Activated CD8-positive, alpha-beta T cell treated with anti-CD3 and anti-CD28 coated beads for 36 hours (primary cell): ENCODE data around the gene ADIPOR1. TPM values are rescaled to one million over a fixed set of nuclear protein-coding genes. Genes with fewer than 3 reads are reported as not detected.
"Not testable (repeated sequence)": the region's sequence is repeated elsewhere in the genome, so short reads cannot be mapped to it uniquely, and the experiment has no call there.

Experiments
- ATAC-seq: fragments of 200-7000 bp; cut with Tn5 transposase; one replicate; pipeline ENCODE4 v1.10.0; 2021; ENCODE audit warnings: mild to moderate bottlenecking, moderate library complexity
- CTCF ChIA-PET: fragments of 350-600 bp; sonication (Branson Sonifier 250); formaldehyde crosslinking; loops from one replicate; lab custom pipeline; 2021; ENCODE audit warnings: antibody characterized with exemption; lab: Charles Lee
- POLR2A ChIA-PET: fragments of 350-600 bp; sonication (Branson Sonifier 250); formaldehyde crosslinking; loops from one replicate; lab custom pipeline; 2021; ENCODE audit warnings: antibody characterized with exemption; lab: Charles Lee
- DNase-seq: peaks from one replicate; pipeline ENCODE4 v3.0.0-alpha.2; 2020
- H3K27ac Mint-ChIP-seq: one replicate; pipeline ENCODE4 v1.8.0; 2021; ENCODE audit warnings: mild to moderate bottlenecking, mixed read lengths
- H3K27me3 Mint-ChIP-seq: one replicate; pipeline ENCODE4 v1.8.0; 2021; ENCODE audit warnings: mixed read lengths
- H3K36me3 Mint-ChIP-seq: one replicate; pipeline ENCODE4 v1.8.0; 2021; ENCODE audit warnings: low read depth, mixed read lengths
- H3K4me1 Mint-ChIP-seq: one replicate; pipeline ENCODE4 v1.8.0; 2021; ENCODE audit warnings: low read depth, mixed read lengths
- H3K4me3 Mint-ChIP-seq: one replicate; pipeline ENCODE4 v1.8.0; 2021; ENCODE audit warnings: mild to moderate bottlenecking, moderate library complexity, mixed read lengths
- H3K9me3 Mint-ChIP-seq: one replicate; pipeline ENCODE4 v1.8.0; 2021; ENCODE audit warnings: mixed read lengths
- intact Hi-C: fragments of 100-400 bp; cut with micrococcal nuclease; formaldehyde crosslinking; loops from one replicate; pipeline ENCODE4 v1.10.0; 2022
- total RNA-seq, 2 experiments: library from RNA; stranded (reverse); gene quantifications; one replicate each; pipeline ENCODE4 v1.2.3, GENCODE V29; 2021
- TF ChIP-seq, protein P1 (sequence below): fragments of 200-600 bp; IDR thresholded peaks from one replicate; pipeline ENCODE4 v1.8.0; 2022; ENCODE audit warnings: antibody characterized with exemption, mild to moderate bottlenecking

The ADIPOR1 gene, protein sequence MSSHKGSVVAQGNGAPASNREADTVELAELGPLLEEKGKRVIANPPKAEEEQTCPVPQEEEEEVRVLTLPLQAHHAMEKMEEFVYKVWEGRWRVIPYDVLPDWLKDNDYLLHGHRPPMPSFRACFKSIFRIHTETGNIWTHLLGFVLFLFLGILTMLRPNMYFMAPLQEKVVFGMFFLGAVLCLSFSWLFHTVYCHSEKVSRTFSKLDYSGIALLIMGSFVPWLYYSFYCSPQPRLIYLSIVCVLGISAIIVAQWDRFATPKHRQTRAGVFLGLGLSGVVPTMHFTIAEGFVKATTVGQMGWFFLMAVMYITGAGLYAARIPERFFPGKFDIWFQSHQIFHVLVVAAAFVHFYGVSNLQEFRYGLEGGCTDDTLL
- 10 to 100 TPM; 64.8 to 67.0 TPM for total RNA-seq

DNA sequence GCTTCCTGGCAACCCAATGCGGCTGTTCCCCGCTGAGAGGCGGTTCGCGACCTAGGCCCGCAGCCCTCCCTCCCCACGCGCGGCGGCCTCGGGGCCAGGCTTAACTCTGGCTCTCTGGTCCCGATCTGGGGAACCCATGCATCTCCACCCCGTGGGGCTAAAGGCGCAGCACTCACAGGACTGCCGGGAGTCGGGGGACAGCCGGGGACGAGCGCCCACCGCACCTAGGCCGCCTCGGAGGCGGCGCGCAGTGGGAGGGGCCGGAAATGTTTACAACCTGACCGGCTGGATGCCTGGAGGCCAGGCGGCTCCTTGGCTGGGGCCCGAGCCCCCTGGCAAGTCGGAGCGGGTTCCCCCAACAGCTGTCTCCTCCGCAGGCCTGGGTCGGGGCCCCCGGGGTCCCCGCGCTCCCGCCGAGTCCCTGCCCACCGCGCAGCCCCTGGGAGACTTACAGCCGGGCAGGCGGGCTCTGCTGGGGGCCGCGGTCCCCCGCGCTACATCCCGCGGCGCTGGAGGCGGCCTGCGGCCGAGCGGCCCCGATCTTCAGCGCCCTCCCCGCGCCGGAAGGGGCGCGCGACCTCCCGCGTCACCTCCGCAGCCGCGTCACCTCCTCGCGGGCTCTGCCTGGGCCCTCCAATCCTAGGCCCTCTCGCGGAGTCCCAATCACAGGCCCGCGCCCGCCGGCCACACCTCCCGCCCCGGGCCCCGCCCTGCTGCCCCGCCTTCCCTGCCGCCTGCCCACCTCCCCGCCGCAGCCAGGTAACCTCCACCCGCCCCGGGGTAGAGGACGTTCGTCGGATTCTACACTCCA lies at the start of gene ADIPOR1:
TSS of gene ADIPOR1 (minus strand) at position 580 of the 811 bp plus-strand sequence. CDS start 7,242 bp downstream, outside the sequence.
- Mint-ChIP-seq H3K36me3 (peaks cover 9% of the 10 kb centered on the region), H3K4me3 (peak within 1 kb of the TSS; percentile 83), H3K27ac (peak within 1 kb of the TSS; percentile 79), H3K4me1 (peaks cover 36% of the 10 kb centered on the region), H3K27me3 (no peaks in the 10 kb centered on the region), H3K9me3 (no peaks in the 10 kb centered on the region)
- ChIA-PET CTCF (no interaction called here), POLR2A (interaction anchor here (0.6 kb wide), 1 partner anchor 196 kb away, joined by 3 read pairs; no protein-coding TSS in a partner anchor)
- ATAC-seq (peak; percentile 99), DNase-seq (peak; percentile 93)
- TF ChIP-seq, protein P1, sequence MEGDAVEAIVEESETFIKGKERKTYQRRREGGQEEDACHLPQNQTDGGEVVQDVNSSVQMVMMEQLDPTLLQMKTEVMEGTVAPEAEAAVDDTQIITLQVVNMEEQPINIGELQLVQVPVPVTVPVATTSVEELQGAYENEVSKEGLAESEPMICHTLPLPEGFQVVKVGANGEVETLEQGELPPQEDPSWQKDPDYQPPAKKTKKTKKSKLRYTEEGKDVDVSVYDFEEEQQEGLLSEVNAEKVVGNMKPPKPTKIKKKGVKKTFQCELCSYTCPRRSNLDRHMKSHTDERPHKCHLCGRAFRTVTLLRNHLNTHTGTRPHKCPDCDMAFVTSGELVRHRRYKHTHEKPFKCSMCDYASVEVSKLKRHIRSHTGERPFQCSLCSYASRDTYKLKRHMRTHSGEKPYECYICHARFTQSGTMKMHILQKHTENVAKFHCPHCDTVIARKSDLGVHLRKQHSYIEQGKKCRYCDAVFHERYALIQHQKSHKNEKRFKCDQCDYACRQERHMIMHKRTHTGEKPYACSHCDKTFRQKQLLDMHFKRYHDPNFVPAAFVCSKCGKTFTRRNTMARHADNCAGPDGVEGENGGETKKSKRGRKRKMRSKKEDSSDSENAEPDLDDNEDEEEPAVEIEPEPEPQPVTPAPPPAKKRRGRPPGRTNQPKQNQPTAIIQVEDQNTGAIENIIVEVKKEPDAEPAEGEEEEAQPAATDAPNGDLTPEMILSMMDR, result no peak
- intact Hi-C loops, result no loop called here

DNA sequence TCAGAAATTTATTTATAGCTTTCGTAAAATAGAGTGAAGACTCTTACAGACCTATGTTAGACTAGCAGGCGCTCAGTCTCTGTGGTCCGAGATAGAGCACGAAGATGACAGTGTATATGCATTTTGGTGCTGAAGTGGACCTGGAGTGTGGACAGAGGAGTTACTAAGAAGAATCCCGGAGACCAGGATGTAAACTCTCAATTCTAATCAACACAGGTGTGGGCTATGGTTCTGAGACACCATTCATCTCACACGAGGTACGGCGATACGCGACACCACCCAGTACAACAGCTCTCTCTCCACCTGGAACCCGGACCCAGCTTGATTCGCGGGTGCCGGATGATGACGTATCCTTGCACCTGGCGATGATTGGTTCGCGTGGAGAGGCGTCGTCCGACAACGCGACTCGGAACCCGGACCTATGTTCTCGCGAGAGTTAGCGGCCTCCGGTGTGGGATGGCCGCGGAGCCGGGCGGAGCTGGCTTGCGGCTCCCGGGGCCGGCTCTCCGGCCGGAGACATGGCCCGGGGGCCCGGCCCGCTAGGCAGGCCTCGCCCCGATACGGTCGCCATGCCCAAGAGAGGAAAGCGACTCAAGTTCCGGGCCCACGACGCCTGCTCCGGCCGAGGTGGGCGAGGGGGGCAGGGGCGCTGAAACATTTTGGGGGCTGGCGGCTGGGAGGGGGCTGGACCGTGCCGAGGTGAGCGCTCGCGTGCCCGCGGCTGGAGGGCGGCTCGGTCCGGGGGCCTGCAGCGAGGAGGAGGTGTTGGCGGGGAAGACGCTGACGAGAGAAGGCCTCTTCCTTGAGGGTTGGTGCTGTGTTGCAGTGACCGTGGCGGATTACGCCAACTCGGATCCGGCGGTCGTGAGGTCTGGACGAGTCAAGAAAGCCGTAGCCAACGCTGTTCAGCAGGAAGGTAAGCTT lies 49.1 kb upstream of the ADIPOR1 start, which contains the start of gene TMEM183A:
TSS of gene TMEM183A (plus strand) at position 427 of the 924 bp plus-strand sequence. CDS start at position 519, 92 bp downstream.
- Mint-ChIP-seq H3K27me3 (no peaks in the 10 kb centered on the region), H3K9me3 (no peaks in the 10 kb centered on the region), H3K4me3 (peak within 1 kb of the TSS; percentile 83), H3K36me3 (peaks cover 16% of the 10 kb centered on the region), H3K4me1 (peaks cover 28% of the 10 kb centered on the region), H3K27ac (peak within 1 kb of the TSS; percentile 98)
- POLR2A ChIA-PET, result interaction anchor here (0.6 to 3.4 kb wide), 25 partner anchors 8 to 660 kb away, joined by 3 to 15 read pairs (median 4); partner anchors contain the start of genes CYB5R1 and KLHL12
- ATAC-seq (peak; percentile 93), DNase-seq (peak; percentile 97)
- TF ChIP-seq, protein P1, result no peak
- CTCF ChIA-PET, result interaction anchor here (1.1 to 2.3 kb wide), 8 partner anchors 8 to 80 kb away, joined by 3 to 15 read pairs (median 4); partner anchors contain the start of gene KLHL12
- intact Hi-C loops, result loop anchor here (10.0 kb wide), 2 partner anchors 252 to 662 kb away; partner anchors contain the start of genes PPP1R12B and UBE2T

DNA sequence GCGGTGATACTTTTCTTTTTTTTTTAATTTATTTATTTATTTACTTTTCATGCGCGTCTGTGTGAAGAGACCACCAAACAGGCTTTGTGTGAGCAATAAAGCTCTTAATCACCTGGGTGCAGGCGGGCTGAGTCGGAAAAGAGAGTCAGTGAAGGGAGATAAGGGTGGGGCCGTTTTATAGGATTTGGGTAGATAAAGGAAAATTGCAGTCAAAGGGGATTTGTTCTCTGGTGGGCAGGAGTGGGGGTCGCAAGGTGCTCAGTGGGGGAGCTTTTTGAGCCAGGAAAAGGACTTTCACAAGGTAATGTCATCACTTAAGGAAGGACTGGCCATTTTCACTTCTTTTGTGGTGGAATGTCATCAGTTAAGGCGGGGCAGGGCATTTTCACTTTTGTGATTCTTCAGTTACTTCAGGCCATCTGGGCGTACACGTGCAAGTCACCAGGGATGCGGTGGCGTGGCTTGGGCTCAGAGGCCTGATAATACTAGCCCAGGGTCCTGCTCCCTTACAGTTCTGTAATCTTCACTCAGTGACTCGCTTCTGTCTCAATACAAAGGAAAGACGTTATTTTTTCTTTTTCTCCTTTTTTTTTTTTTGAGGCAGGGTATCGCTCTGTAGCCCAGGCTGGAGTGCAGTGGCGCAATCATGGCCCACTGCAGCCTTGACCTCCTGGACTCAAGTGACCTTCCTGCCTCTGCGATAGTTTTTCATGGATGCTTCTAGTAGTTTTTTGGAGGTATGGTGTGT lies 47.5 kb upstream of the ADIPOR1 start:
- ChIA-PET POLR2A (interaction anchor here (0.7 to 3.2 kb wide), 9 partner anchors 11 to 199 kb away, joined by 3 to 14 read pairs (median 5); partner anchors contain the start of genes CYB5R1 and KLHL12), CTCF (interaction anchor here (1.0 to 1.7 kb wide), 2 partner anchors 14 to 37 kb away, joined by 3 to 8 read pairs; no protein-coding TSS in a partner anchor)
- DNase-seq, H3K27me3 Mint-ChIP-seq, H3K9me3 Mint-ChIP-seq, H3K36me3 Mint-ChIP-seq, ATAC-seq: not testable (repeated sequence)
- Mint-ChIP-seq H3K4me1 (peaks cover 22% of the 10 kb centered on the region), H3K27ac (peak overlapping the region; percentile 98), H3K4me3 (peak overlapping the region; percentile 83)
- intact Hi-C loops, result loop anchor here (10.0 kb wide), 2 partner anchors 251 to 661 kb away; partner anchors contain the start of genes PPP1R12B and UBE2T

DNA sequence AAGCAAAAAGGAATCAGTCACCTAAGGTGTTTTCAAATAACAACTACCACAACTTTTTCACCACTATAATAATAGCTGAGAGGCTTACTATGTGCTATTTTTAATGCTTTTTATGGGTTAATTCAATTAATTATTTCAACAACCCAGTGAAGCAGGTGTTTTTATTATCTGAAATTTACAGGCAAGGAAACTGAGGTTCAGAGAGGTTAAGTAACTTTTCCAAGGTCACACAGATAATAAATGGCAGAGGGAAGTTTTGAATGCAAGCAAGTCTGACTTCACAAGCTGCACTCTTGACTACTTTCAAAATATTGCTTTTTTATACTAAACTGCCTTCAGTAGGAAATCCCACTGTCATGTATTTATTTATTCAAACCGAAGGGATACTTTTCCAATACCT lies 44.8 kb upstream of the ADIPOR1 start:
- no peak overlapping the region for H3K27ac Mint-ChIP-seq
- H3K9me3 Mint-ChIP-seq, result no peaks in the 10 kb centered on the region
- no peak for DNase-seq
- H3K4me3 Mint-ChIP-seq, result no peak overlapping the region
- intact Hi-C loops, result loop anchor here (10.0 kb wide), 2 partner anchors 248 to 658 kb away; partner anchors contain the start of genes PPP1R12B and UBE2T
- peaks cover 19% of the 10 kb centered on the region for H3K4me1 Mint-ChIP-seq
- peaks cover 6% of the 10 kb centered on the region for H3K27me3 Mint-ChIP-seq
- POLR2A ChIA-PET, result no interaction called here
- TF ChIP-seq, protein P1, result no peak
- CTCF ChIA-PET, result no interaction called here
- no peaks in the 10 kb centered on the region for H3K36me3 Mint-ChIP-seq
- no peak for ATAC-seq
